ENCODE data around the gene AMTN. TPM values are rescaled to one million over a fixed set of nuclear protein-coding genes. Genes with fewer than 3 reads are reported as not detected.

Gene AMTN
- total RNA-seq, 1 donor from 2014 or later, result 0.96 TPM

DNA sequence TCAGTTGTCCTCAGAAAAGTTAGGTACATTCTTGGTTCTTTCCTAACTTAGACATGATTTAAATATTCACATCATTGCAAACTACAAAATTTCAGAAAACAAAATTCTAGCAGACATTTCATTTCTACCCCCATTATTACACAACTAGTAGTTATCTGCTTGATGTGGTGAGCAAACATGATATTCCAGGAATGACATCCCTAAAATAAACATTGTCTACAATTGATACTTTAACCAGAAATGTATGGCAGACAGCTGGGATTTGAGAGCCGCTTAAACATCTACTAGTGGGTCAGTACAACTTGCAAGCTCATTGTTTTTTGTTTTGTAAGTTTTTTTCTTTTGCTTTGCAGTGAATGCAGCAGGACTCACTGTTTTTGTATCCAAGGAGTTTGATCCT, 41.6 kb downstream of the AMTN start:
- no peak for DNase-seq (ENCODE audit: low spot score)

- no peak for DNase-seq (ENCODE audit: low spot score)
Observed at GRCh38 chr4:70564033-70564432, 45.7 kb downstream of the AMTN start.

DNA sequence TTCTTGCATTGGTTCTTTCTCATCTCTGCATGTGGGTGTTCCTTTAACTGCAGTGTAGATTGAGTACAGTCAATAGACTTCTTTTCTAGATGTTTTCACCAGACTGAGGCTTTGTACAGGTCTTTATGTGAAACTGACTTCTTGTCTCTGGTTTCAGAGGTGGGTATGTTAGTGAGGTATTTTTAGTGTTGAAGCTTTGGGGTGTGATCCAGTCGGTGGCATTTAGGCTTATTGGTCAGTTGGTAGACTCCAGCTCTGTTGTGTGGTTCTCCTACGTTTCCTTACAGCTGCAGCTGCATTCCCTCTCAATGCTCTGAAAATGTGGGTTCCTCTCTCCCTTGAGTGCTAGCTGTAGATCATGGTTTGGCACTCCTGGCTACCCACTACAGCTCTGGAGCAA, 52.4 kb downstream of the AMTN start:
- DNase-seq (ENCODE audit: low spot score), result no peak

- no peak for DNase-seq (ENCODE audit: low spot score)
Observed at GRCh38 chr4:70571772-70572171, 53.4 kb downstream of the AMTN start.

- DNase-seq (ENCODE audit: low spot score), result no peak
Observed at GRCh38 chr4:70575964-70576363, 57.6 kb downstream of the AMTN start.

DNA sequence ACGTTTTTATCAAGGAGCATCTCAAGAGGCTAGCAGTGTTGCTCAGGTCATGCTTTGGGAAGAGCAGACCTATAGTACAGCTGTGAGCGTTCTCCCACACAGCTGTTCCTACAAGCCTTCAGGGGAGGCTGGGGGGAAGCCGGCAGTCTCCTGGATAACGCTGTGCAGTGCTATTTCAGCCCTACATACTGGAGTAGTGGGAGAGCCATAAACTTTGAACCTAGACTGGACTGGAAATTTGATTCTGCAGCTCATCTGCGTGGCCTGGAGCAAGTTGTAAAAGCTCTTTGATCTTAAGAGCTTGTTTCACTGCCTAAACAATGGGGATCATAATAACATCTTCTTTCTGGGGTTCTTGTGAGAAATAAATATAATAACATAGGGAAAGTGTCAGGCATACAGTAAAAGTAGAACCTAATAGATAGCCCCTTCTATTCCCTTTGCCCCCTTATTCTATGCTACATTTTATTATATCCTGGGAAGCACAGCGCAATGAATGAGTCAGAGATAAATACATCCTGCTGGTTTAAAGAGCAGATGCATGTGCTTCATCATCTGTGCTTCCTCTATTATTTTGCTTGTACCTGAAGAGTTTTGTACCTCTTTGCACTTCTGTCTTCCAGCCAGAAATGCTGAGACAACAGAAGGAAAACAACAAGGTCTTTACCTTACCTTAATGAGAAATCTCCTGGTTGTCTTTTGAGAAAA, 59.0 kb downstream of the AMTN start:
- peak; percentile 9 for DNase-seq (ENCODE audit: low spot score)

- DNase-seq (ENCODE audit: low spot score), result no peak
Observed at GRCh38 chr4:70581980-70582379, 63.6 kb downstream of the AMTN start.

Other genes with a start within 250 kb of the AMTN start
- gene CABS1, start 183.6 kb upstream of the AMTN start, total RNA-seq (ENCODE audit: insufficient read depth, low replicate concordance), result 6.5 TPM
- not detected for gene SMR3A, start 157.8 kb upstream of the AMTN start, total RNA-seq (ENCODE audit: insufficient read depth, low replicate concordance)
- gene SMR3B, start 135.4 kb upstream of the AMTN start, total RNA-seq (ENCODE audit: insufficient read depth, low replicate concordance), result 8.9 TPM
- 2.4 TPM for gene OPRPN, start 120.6 kb upstream of the AMTN start, total RNA-seq (ENCODE audit: insufficient read depth, low replicate concordance)
- gene MUC7, start 46.4 kb upstream of the AMTN start, total RNA-seq (ENCODE audit: insufficient read depth, low replicate concordance), result 10.8 TPM
- 7.9 TPM for gene AMBN, start 73.7 kb downstream of the AMTN start, total RNA-seq (ENCODE audit: insufficient read depth, low replicate concordance)
- gene ENAM, start 110.2 kb downstream of the AMTN start, total RNA-seq (ENCODE audit: insufficient read depth, low replicate concordance), result 1.4 TPM
- gene JCHAIN, start 147.9 kb downstream of the AMTN start, total RNA-seq (ENCODE audit: insufficient read depth, low replicate concordance), result not detected
- 14.4 TPM for gene UTP3, start 170.0 kb downstream of the AMTN start, total RNA-seq (ENCODE audit: insufficient read depth, low replicate concordance)
- 68.9 TPM for gene RUFY3, start 203.4 kb downstream of the AMTN start, total RNA-seq (ENCODE audit: insufficient read depth, low replicate concordance)

Data from umbilical cord (tissue), 2 donors.